Endothelial cell of umbilical vein (primary cell): ENCODE results near the gene MITF. TPM values are rescaled to one million over a fixed set of nuclear protein-coding genes. Genes with fewer than 3 reads are reported as not detected.

ENCODE experiments used
- BruUV-seq: library from RNA; stranded (reverse); fragments of 400-500 nt; replicated peaks from 2 replicates; lab custom pipeline; 2021; lab: Mats Ljungman, UMichigan
- CTCF ChIA-PET: fragments of 300-600, 350-600 bp; sonication (Branson Sonifier 250); formaldehyde crosslinking; loops from one replicate; lab custom pipeline; 2021; ENCODE audit warnings: antibody characterized with exemption, inconsistent platforms; lab: Charles Lee
- POLR2A ChIA-PET: fragments of 300-600, 350-600 bp; sonication (Branson Sonifier 250); formaldehyde crosslinking; loops from one replicate; lab custom pipeline; 2021; ENCODE audit warnings: antibody characterized with exemption, inconsistent platforms; lab: Charles Lee
- DNase-seq: peaks from one replicate; pipeline ENCODE4 v3.0.0-alpha.2; 2011; ENCODE audit warnings: low read depth, low spot score
- FAIRE-seq: peaks from 2 replicates; lab custom pipeline; 2011; peaks lifted over from hg19 to GRCh38; lab: Jason Lieb, UNC
- H2AFZ ChIP-seq: 2 replicates; pipeline ENCODE4 v1.6.0; 2012; ENCODE audit warnings: low read depth, low read length, control low read depth, inconsistent platforms
- H3K27ac ChIP-seq: 2 replicates; pipeline ENCODE4 v1.5.1; 2011; ENCODE audit warnings: low read depth, mild to moderate bottlenecking, control low read depth, low read length, moderate library complexity; ENCODE audit not compliant: insufficient read depth
- H3K27me3 ChIP-seq, 2 experiments: 2 replicates each; pipeline versions ENCODE4 v1.6.0 to v1.6.1; 2011; ENCODE audit warnings: low read length in 2 of 2, mixed read lengths in 1 of 2; ENCODE audit not compliant: control insufficient read depth in 2 of 2, insufficient read depth in 2 of 2
- H3K36me3 ChIP-seq, 2 experiments: 2 replicates in 1 of 2; 3 replicates in 1 of 2; pipeline ENCODE4 v1.5.1; 2011; ENCODE audit warnings: low read length in 2 of 2, mild to moderate bottlenecking in 1 of 2, moderate library complexity in 1 of 2; ENCODE audit not compliant: control insufficient read depth in 2 of 2, insufficient read depth in 2 of 2; ENCODE audit errors: extremely low read depth in 1 of 2
- H3K4me1 ChIP-seq: 3 replicates; pipeline ENCODE4 v1.5.1; 2011; ENCODE audit warnings: mild to moderate bottlenecking, low read length; ENCODE audit not compliant: control insufficient read depth, insufficient read depth; ENCODE audit errors: extremely low read depth
- H3K4me2 ChIP-seq: 2 replicates; pipeline ENCODE4 v1.6.1; 2011; ENCODE audit warnings: low read length, control low read depth, mixed read lengths; ENCODE audit not compliant: insufficient read depth
- H3K4me3 ChIP-seq, 3 experiments: fragments of 200-600 bp in 1 of 3; sonication (generic), shearing (Covaris generic) in 1 of 3; replicated peaks in 1 of 3; 2 replicates each; pipeline ENCODE4 v1.5.1; 2011 to 2016; ENCODE audit warnings: control low read depth in 3 of 3, low read length in 3 of 3, mild to moderate bottlenecking in 2 of 3, inconsistent platforms in 1 of 3, low read depth in 1 of 3, moderate library complexity in 1 of 3; ENCODE audit not compliant: insufficient read depth in 1 of 3
- H3K79me2 ChIP-seq: 2 replicates; pipeline ENCODE4 v1.6.0; 2012; ENCODE audit warnings: low read length, inconsistent platforms; ENCODE audit not compliant: control insufficient read depth, insufficient read depth
- H3K9ac ChIP-seq: replicated peaks from 2 replicates; pipeline ENCODE3; 2011; ENCODE audit warnings: low read length, control low read depth; ENCODE audit not compliant: insufficient read depth; ENCODE audit errors: extremely low read depth
- H3K9me1 ChIP-seq: replicated peaks from 3 replicates; pipeline ENCODE4 v1.6.0; 2011; ENCODE audit warnings: mild to moderate bottlenecking, low read length; ENCODE audit not compliant: control insufficient read depth, insufficient read depth; ENCODE audit errors: extremely low read depth
- H3K9me3 ChIP-seq: replicated peaks from 2 replicates; pipeline ENCODE4 v1.5.1; 2012; ENCODE audit warnings: low read length, inconsistent platforms; ENCODE audit not compliant: control insufficient read depth, insufficient read depth
- H4K20me1 ChIP-seq: replicated peaks from 2 replicates; pipeline ENCODE3; 2011; ENCODE audit warnings: mild to moderate bottlenecking, low read length; ENCODE audit not compliant: control insufficient read depth, insufficient read depth; ENCODE audit errors: extremely low read depth
- CTCF ChIP-seq, 2 donors: IDR thresholded peaks; 1 replicate in 1 of 2; 2 replicates in 1 of 2; pipeline ENCODE4 v1.5.1; 2011; ENCODE audit warnings: low read length in 2 of 2, mild to moderate bottlenecking in 2 of 2, moderate library complexity in 2 of 2, control low read depth in 1 of 2, inconsistent platforms in 1 of 2, low read depth in 1 of 2; ENCODE audit not compliant: insufficient read depth in 1 of 2; ENCODE audit errors: extremely low read depth in 1 of 2
- EZH2 ChIP-seq: IDR thresholded peaks from 2 replicates; pipeline ENCODE4 v1.6.1; 2012; ENCODE audit warnings: borderline replicate concordance, low read depth, mild to moderate bottlenecking, moderate library complexity, low read length, inconsistent platforms; ENCODE audit not compliant: severe bottlenecking
- FOS ChIP-seq: IDR thresholded peaks from 2 replicates; pipeline ENCODE4 v1.6.1; 2011; ENCODE audit warnings: mild to moderate bottlenecking, low read length, moderate library complexity, borderline replicate concordance; ENCODE audit not compliant: insufficient read depth
- GATA2 ChIP-seq: IDR thresholded peaks from 2 replicates; pipeline ENCODE4 v1.7.0; 2011; ENCODE audit warnings: low read depth, mild to moderate bottlenecking, moderate library complexity, mixed read lengths, low read length; ENCODE audit not compliant: insufficient read length, insufficient read depth
- JUN ChIP-seq: IDR thresholded peaks from 2 replicates; pipeline ENCODE4 v1.6.1; 2011; ENCODE audit warnings: borderline replicate concordance, low read depth; ENCODE audit not compliant: insufficient read length, insufficient read depth
- MAX ChIP-seq: IDR thresholded peaks from 2 replicates; pipeline ENCODE4 v1.6.1; 2011; ENCODE audit not compliant: insufficient read depth, insufficient read length
- MYC ChIP-seq: IDR thresholded peaks from one replicate; pipeline ENCODE4 v1.6.1; 2011; ENCODE audit warnings: mild to moderate bottlenecking, low read depth, low read length
- POLR2A ChIP-seq: IDR thresholded peaks from 2 replicates; pipeline ENCODE4 v1.6.1; 2012; ENCODE audit warnings: low read depth, mild to moderate bottlenecking, control low read depth, low read length
- POLR2AphosphoS5 ChIP-seq: IDR thresholded peaks from 2 replicates; pipeline ENCODE4 v1.6.1; 2012; ENCODE audit warnings: low read depth, mild to moderate bottlenecking, control low read depth, low read length, moderate library complexity; ENCODE audit not compliant: insufficient read depth
- dilution Hi-C: fragments of 300-500 bp; cut with MboI; formaldehyde crosslinking; loops from one replicate; pipeline ENCODE4 v1.15.0; 2019; ENCODE audit warnings: low sequenced_read_pairs; ENCODE audit not compliant: extremely low pct_ligation_motif_present
- intact Hi-C: fragments of 100-400 bp; cut with micrococcal nuclease; formaldehyde crosslinking; loops from one replicate; pipeline ENCODE4 v1.10.0; 2022
- polyA plus RNA-seq, 4 experiments: library from polyadenylated mRNA; depleted of rRNA in 3 of 4; stranded (reverse) in 3 of 4; unstranded in 1 of 4; fragments of >200 nt; gene quantifications; 2 replicates each; pipeline versions ENCODE4 v1.2.1 to v1.2.3, GENCODE V29; 2011 to 2012; ENCODE audit warnings: missing spikeins in 1 of 4
- total RNA-seq: library from RNA; stranded (reverse); gene quantifications from 2 replicates; pipeline ENCODE4 v1.2.3, GENCODE V29; 2021

Gene MITF
- total and polyA plus RNA-seq, 2 donors (not counting 3 experiments of a cell fraction or from before 2014, with no cell fraction given): 1.6 to 2.5 TPM

- Histone ChIP-seq H3K9me1 (no peaks in the 10 kb centered on the region), H3K9me3 (no peaks in the 10 kb centered on the region), H4K20me1 (no peaks in the 10 kb centered on the region), H3K79me2 (no peaks in the 10 kb centered on the region), H3K27ac (no peak overlapping the region), H3K4me1 (no peaks in the 10 kb centered on the region), H3K4me2 (no peak overlapping the region), H3K36me3 (no peaks in the 10 kb centered on the region), H3K27me3 (no peaks in the 10 kb centered on the region), H3K9ac (no peak overlapping the region), H3K4me3 (no peak overlapping the region), H2AFZ (no peak overlapping the region)
- BruUV-seq: no TSS peak
- dilution Hi-C loops (no loop called here), intact Hi-C loops (no loop called here)
- CTCF ChIA-PET: no interaction called here
- POLR2A ChIA-PET: no interaction called here
- DNase-seq: no peak
- no peak for FAIRE-seq
- TF ChIP-seq POLR2A (no peak), MAX (no peak), POLR2AphosphoS5 (no peak)
Observed at GRCh38 chr3:70010346-70010745, 271.1 kb downstream of the MITF start.

GRCh38 chr3:70011582-70011981 is 272.3 kb downstream of the MITF start:
- no peaks in the 10 kb centered on the region for H3K9me1 ChIP-seq
- no TSS peak for BruUV-seq
- intact Hi-C loops: no loop called here
- no peaks in the 10 kb centered on the region for H3K4me1 ChIP-seq
- no peaks in the 10 kb centered on the region for H3K27me3 ChIP-seq
- H3K27ac ChIP-seq: no peak overlapping the region
- FAIRE-seq: no peak
- ChIA-PET POLR2A (no interaction called here), CTCF (no interaction called here)
- H4K20me1 ChIP-seq: no peaks in the 10 kb centered on the region
- dilution Hi-C loops: no loop called here
- no peak overlapping the region for H2AFZ ChIP-seq
- DNase-seq: no peak
- no peak overlapping the region for H3K4me2 ChIP-seq
- TF ChIP-seq MAX (no peak), JUN (no peak), GATA2 (no peak), POLR2AphosphoS5 (no peak), MYC (no peak), POLR2A (no peak), CTCF (IDR thresholded peaks at IDR 0.05; ENCODE audit: extremely low read depth in 1 of 2, insufficient read depth in 1 of 2, low read depth in 1 of 2, low read length in 2 of 2) (no peak), FOS (no peak), EZH2 (no peak)
- H3K79me2 ChIP-seq: no peaks in the 10 kb centered on the region
- no peaks in the 10 kb centered on the region for H3K9me3 ChIP-seq
- no peak overlapping the region for H3K4me3 ChIP-seq
- H3K9ac ChIP-seq: no peak overlapping the region
- H3K36me3 ChIP-seq: no peaks in the 10 kb centered on the region
